Thoracic aorta (tissue), 2 donors: ENCODE results near the gene KCNT2. TPM values are rescaled to one million over a fixed set of nuclear protein-coding genes. Genes with fewer than 3 reads are reported as not detected.
"Not testable (repeated sequence)": the region's sequence is repeated elsewhere in the genome, so short reads cannot be mapped to it uniquely, and the experiment has no call there.

Source experiments
- ATAC-seq: fragments of 150-250 bp; one replicate; pipeline ENCODE4 v1.8.0; 2017; ENCODE audit warnings: low read depth; ENCODE audit not compliant: insufficient number of reproducible peaks, low FRiP score
- DNase-seq: peaks from one replicate; pipeline ENCODE4 v3.0.0-alpha.2; 2020; ENCODE audit warnings: low spot score
- H3K27ac ChIP-seq, 2 donors: fragments of 200-600 bp; sonication (generic); 1 replicate in 1 of 2; 2 replicates in 1 of 2; pipeline ENCODE4 v1.5.1; 2016; ENCODE audit warnings: mild to moderate bottlenecking in 2 of 2, moderate library complexity in 2 of 2
- H3K27me3 ChIP-seq: fragments of 200-600 bp; sonication (generic); replicated peaks from 2 replicates; pipeline ENCODE4 v1.6.0; 2016; ENCODE audit warnings: mild to moderate bottlenecking; ENCODE audit not compliant: insufficient read depth
- H3K36me3 ChIP-seq: fragments of 200-600 bp; sonication (generic); one replicate; pipeline ENCODE4 v1.5.1; 2016
- H3K4me1 ChIP-seq, 2 donors: fragments of 200-600 bp; sonication (generic); 1 replicate in 1 of 2; 2 replicates in 1 of 2; pipeline versions ENCODE4 v1.5.1 to v1.6.0; 2016; ENCODE audit warnings: low read depth in 2 of 2, mild to moderate bottlenecking in 1 of 2; ENCODE audit not compliant: control insufficient read depth in 1 of 2
- H3K4me3 ChIP-seq: fragments of 200-600 bp; sonication (generic); 2 replicates; pipeline ENCODE4 v1.5.1; 2016; ENCODE audit warnings: mild to moderate bottlenecking
- H3K9me3 ChIP-seq: fragments of 200-600 bp; sonication (generic); 2 replicates; pipeline ENCODE4 v1.5.1; 2016
- total RNA-seq, 2 donors: library from RNA; depleted of rRNA; stranded (reverse); fragments of >200 nt; gene quantifications; one replicate each; pipeline versions ENCODE4 v1.1.0 to v1.2.3, GENCODE V29; 2016
- TF ChIP-seq, protein P1 (sequence below): fragments of 200-600 bp; sonication (generic); IDR thresholded peaks from one replicate; pipeline ENCODE4 v1.5.1; 2019; ENCODE audit warnings: antibody characterized with exemption

The KCNT2 gene
- total RNA-seq, 2 donors from 2014 or later: 15.6 to 23.6 TPM

DNA sequence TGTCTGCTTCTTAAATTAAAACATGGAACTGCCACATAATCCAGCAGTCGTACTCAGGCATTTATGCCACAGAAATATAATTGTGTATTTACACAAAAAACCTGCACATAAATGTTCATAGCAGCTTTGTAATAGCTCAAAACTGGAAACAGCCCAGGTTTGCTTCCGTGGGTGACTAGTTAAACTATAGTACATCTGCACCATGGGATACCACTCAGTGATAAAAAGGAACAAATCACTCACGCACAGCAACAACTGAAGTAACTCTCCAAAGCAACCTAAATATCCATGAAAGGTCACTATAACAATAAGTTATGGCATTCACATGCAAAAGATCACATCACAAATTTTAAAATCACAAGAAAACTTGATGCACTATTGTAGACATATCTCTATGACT lies 64.4 kb downstream of the KCNT2 start:
- TF ChIP-seq, protein P1, sequence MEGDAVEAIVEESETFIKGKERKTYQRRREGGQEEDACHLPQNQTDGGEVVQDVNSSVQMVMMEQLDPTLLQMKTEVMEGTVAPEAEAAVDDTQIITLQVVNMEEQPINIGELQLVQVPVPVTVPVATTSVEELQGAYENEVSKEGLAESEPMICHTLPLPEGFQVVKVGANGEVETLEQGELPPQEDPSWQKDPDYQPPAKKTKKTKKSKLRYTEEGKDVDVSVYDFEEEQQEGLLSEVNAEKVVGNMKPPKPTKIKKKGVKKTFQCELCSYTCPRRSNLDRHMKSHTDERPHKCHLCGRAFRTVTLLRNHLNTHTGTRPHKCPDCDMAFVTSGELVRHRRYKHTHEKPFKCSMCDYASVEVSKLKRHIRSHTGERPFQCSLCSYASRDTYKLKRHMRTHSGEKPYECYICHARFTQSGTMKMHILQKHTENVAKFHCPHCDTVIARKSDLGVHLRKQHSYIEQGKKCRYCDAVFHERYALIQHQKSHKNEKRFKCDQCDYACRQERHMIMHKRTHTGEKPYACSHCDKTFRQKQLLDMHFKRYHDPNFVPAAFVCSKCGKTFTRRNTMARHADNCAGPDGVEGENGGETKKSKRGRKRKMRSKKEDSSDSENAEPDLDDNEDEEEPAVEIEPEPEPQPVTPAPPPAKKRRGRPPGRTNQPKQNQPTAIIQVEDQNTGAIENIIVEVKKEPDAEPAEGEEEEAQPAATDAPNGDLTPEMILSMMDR: no peak
- Histone ChIP-seq H3K4me3 (no peak overlapping the region), H3K27ac (no peak overlapping the region), H3K27me3 (no peaks in the 10 kb centered on the region), H3K9me3 (no peaks in the 10 kb centered on the region), H3K36me3 (no peaks in the 10 kb centered on the region), H3K4me1 (no peaks in the 10 kb centered on the region)
- DNase-seq: no peak
- ATAC-seq: no peak

DNA sequence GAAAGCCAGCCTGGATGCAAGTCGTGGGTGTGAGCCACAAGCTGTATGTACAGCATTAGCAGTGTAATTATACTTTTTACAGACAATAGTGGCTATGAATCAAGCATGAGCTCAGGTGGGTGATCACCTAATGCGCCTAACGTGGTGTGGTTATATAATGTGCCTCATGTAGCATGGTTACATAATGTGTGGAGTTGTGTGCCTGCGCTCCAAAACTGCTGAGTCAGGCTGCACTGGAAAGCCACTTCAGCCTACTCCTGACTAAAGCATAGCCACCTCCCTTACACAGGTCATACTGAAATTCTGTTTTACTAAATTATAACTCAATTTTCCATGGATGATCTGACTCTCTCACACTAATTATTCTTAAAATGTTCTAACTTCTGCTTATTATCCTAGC lies 69.8 kb downstream of the KCNT2 start:
- Histone ChIP-seq H3K27me3 (no peaks in the 10 kb centered on the region), H3K4me1 (no peaks in the 10 kb centered on the region), H3K36me3 (no peaks in the 10 kb centered on the region), H3K27ac (no peak overlapping the region), H3K9me3 (no peaks in the 10 kb centered on the region), H3K4me3 (no peak overlapping the region)
- DNase-seq: no peak
- TF ChIP-seq, protein P1: no peak
- no peak for ATAC-seq

DNA sequence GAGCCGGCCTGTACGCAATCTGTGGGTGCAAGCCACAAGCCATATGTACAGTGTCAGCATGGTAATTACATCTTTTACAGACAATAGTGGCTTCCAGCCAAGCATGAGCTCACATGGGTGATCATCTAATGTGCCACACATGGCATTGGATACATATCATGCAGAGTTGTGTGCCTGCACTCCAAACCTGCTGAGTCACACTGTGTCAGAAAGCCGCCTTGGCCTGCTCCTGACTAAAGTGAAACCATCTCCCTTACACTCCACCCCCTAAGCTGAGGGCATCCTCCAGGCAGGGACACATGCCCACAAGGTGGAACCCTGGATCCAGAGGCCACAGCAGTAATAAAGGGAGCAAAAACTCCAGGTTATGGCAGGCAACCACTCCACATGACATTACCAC lies 72.5 kb downstream of the KCNT2 start:
- no peak overlapping the region for H3K4me3 ChIP-seq
- DNase-seq (no peak), ATAC-seq (no peak)
- H3K27ac ChIP-seq: no peak overlapping the region
- TF ChIP-seq, protein P1: no peak
- H3K4me1 ChIP-seq: no peaks in the 10 kb centered on the region
- H3K27me3 ChIP-seq: no peaks in the 10 kb centered on the region
- no peaks in the 10 kb centered on the region for H3K9me3 ChIP-seq
- H3K36me3 ChIP-seq: no peaks in the 10 kb centered on the region

DNA sequence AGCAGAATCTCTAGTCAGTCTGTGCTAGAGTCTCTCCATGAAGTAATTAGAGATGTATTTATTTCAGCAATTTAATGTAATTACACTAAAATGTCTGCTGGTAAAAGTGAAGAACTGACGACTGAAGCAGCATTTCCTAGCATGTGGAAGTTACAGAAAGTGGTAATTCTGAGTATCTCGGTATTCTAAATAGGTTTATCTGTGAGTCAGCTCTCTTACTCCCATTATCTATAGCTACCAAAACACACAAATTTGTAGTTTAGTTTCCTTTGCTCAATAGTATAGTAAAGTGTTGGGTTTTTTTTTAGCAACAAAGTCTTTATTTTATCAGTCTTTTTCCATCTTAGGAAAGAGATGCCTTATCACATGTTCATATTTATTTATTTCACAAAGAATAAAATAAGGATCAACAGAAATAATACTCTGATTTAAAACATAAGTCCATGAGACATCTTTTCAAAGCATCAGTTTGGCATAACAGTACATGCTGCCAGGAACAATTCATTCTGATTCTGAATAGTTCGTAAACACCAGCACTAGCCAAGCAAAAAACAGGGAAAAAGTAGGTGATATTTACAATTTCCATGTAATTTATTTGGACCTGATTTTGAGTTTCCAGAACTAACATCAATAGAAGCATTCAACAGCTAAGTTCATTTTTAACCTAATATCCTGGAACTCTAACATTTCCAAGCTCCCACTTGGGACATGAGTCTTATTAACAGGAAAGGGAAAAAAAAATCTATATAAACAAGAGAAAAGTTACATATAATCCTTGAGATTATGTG lies 76.3 kb downstream of the KCNT2 start:
- DNase-seq (no peak), ATAC-seq (no peak)
- TF ChIP-seq, protein P1: no peak
- H3K4me1 ChIP-seq: no peaks in the 10 kb centered on the region
- no peaks in the 10 kb centered on the region for H3K36me3 ChIP-seq
- no peaks in the 10 kb centered on the region for H3K9me3 ChIP-seq
- no peak overlapping the region for H3K27ac ChIP-seq
- no peaks in the 10 kb centered on the region for H3K27me3 ChIP-seq
- no peak overlapping the region for H3K4me3 ChIP-seq

DNA sequence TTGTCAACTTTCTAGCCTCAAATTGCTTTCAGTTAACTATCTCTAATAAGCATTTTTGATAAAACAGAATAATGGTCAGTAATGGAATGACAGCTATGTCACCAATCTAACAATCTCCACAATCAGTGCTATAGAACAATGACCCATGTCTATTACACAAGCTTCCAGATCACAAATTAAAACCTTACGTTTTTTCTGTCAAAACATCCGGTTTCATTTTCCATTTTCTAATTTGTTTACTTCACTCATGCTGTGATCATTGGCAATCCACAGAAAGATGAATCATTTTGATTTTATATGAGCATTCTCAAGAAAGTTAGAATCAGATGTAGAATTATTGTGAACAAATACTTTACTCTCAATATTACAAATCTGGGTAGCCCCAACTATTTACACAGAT lies 80.3 kb downstream of the KCNT2 start:
- ATAC-seq (no peak), DNase-seq (no peak)
- H3K27me3 ChIP-seq: no peaks in the 10 kb centered on the region
- no peaks in the 10 kb centered on the region for H3K36me3 ChIP-seq
- H3K27ac ChIP-seq: no peak overlapping the region
- H3K9me3 ChIP-seq: no peaks in the 10 kb centered on the region
- no peak overlapping the region for H3K4me3 ChIP-seq
- TF ChIP-seq, protein P1: no peak
- H3K4me1 ChIP-seq: no peaks in the 10 kb centered on the region

DNA sequence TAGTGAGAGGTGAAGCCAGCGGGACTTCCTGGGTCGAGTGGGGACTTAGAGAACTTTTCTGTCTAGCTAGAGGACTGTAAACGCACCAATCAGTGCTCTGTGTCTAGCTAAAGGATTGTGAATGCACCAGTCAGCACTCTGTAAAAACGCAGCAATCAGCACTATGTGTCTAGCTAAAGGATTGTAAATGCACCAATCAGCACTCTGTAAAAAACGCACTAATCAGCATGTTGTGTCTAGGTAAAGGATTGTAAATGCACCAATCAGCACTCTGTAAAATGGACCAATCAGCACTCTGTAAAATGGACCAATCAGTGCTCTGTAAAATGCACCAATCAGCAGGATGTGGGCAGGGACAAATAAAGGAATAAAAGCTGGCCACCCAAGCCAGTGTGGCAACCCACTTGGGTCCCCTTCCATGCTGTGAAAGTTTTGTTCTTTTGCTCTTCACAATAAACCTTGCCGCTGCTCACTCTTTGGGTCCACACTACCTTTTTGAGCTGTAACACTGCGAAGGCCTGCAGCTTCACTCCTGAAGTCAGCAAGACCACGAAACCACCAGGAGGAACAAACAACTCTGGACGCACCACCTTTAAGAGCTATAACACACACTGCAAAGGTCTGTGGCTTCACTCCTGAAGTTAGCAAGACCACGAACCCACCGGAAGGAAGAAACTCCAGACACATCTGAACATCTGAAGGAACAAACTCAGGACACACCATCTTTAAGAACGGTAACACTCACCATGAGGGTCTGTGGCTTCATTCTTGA lies 85.5 kb downstream of the KCNT2 start:
- not testable (repeated sequence) for ATAC-seq, DNase-seq, H3K36me3 ChIP-seq, H3K4me3 ChIP-seq, H3K4me1 ChIP-seq, H3K27ac ChIP-seq, H3K9me3 ChIP-seq, H3K27me3 ChIP-seq
